ENCODE data around the gene ZNF101.

The ZNF101 gene

DNA sequence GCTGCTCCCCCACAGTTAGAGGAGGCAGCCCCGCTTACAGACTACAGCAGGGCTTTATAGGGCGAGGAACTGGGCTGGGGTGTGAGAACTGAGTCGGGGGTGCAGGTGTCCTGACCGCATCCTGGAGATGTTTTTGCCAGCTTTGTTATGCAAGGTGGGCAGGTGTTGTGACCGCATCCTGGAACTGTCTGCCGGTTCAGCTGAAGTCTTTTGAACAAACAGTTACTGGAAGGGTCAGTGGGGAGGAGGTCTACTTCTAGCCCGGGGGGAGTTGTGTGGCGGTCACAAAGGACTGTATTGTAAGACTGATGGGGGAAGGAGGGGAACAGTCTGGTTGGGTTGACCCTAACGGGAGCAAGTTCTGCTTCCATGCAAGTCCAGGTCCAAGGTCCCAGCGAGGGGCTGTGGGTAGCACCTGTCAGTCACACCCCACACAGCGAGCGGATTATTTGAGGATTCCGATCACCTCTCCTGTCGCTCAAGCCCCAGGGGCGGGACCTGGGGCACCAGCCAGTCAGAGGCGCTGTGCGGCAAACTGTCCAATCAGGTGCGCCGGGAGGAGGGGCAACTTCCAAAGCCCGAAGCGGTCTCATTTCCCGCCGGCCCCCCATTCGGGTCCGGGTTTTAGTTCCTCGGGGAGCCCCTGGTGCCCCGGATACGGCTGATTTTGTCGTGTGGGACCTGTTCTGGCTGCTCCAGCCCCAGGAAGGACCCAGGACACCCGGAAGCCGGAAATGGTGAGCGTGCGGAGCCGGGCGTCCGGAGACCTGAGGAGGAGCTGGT lies at the start of gene ZNF101:
ZNF101 (plus strand) TSS at position 610 of the 783 bp plus-strand sequence; CDS start at position 735, 125 bp downstream.
- peak within 1 kb of the TSS; percentile 80 for H3K27ac ChIP-seq (ENCODE audit: low read depth, low read length)
- H3K79me2 ChIP-seq (ENCODE audit: control insufficient read depth, insufficient read depth, low read length, unreplicated experiment) = peaks cover 18% of the 10 kb centered on the region
- peak within 1 kb of the TSS; percentile 81 for H3K4me3 ChIP-seq (ENCODE audit: low read depth, low read length)
- H3K36me3 ChIP-seq (ENCODE audit: insufficient read depth, low read length) = peaks cover 3% of the 10 kb centered on the region; the same call in 1 of the 2 replicates
- H3K4me1 ChIP-seq (ENCODE audit: control insufficient read depth, insufficient read depth, low read length, unreplicated experiment) = peaks cover 4% of the 10 kb centered on the region
- peak within 1 kb of the TSS; percentile 55 for H2AFZ ChIP-seq (ENCODE audit: low read length, unreplicated experiment)
- H3K27me3 ChIP-seq (ENCODE audit: insufficient read depth, low read length) = no peaks in the 10 kb centered on the region

DNA sequence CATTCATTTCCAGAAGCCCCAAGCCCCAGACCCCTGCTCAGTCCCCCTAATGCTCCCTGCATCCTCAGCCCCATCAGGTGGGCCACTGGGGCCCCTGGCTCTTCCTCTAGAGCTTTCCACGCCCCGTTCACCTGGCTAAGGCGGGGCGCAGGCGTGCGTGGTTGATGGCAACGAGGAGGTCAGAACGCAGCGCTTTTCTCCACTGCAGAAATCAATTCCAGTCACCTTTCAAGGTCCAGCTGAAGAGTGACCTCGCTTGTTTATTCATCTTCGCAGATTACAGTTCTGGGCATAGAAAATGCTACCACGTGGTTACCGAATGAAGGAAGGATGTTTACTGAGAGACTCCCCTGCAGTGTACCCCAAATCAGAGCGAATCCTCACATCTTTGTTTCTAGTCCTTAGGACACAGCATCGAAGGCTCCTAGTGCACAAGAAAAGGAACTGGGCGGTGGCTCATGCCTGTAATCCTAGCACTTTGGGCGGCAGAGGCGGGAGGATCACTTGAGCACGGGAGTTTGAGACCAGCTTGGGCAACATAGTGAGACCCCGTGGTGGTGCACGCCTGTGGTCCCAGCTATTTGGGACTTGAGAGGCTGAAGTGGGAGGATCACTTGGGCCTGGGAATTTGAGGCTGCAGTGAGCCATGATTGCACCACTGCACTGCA lies 49.3 kb upstream of the ZNF101 start:
- Histone ChIP-seq H3K36me3 (ENCODE audit: insufficient read depth, low read length) (no peaks in the 10 kb centered on the region), H3K4me3 (ENCODE audit: low read depth, low read length) (peak overlapping the region; percentile 93; the same call in 1 of the 2 replicates), H3K27ac (ENCODE audit: low read depth, low read length) (no peak overlapping the region), H3K79me2 (ENCODE audit: control insufficient read depth, insufficient read depth, low read length, unreplicated experiment) (no peaks in the 10 kb centered on the region), H2AFZ (ENCODE audit: low read length, unreplicated experiment) (no peak overlapping the region), H3K4me1 (ENCODE audit: control insufficient read depth, insufficient read depth, low read length, unreplicated experiment) (no peaks in the 10 kb centered on the region), H3K27me3 (ENCODE audit: insufficient read depth, low read length) (no peaks in the 10 kb centered on the region)

DNA sequence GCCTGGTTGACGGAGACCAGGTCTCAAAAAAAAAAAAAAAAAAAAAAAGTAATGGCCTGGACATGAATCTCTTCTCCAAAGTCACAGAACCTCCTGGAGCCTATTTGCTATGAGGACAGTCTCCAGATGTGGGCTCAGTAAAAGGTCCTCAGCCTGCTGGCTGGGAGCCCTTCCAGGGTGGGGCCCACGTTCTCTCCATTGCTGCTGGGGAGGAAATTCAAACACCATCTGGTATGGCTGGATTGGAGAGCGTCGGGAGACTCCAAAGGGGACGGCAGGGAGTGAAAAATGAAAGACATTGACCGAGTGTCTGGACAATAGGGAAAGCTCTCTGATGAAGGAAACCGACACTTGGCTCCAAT lies 48.8 kb upstream of the ZNF101 start:
- H3K36me3 ChIP-seq (ENCODE audit: insufficient read depth, low read length) = no peaks in the 10 kb centered on the region
- no peaks in the 10 kb centered on the region for H3K4me1 ChIP-seq (ENCODE audit: control insufficient read depth, insufficient read depth, low read length, unreplicated experiment)
- no peak overlapping the region for H3K27ac ChIP-seq (ENCODE audit: low read depth, low read length)
- H3K79me2 ChIP-seq (ENCODE audit: control insufficient read depth, insufficient read depth, low read length, unreplicated experiment) = no peaks in the 10 kb centered on the region
- H3K27me3 ChIP-seq (ENCODE audit: insufficient read depth, low read length) = no peaks in the 10 kb centered on the region
- no peak overlapping the region for H3K4me3 ChIP-seq (ENCODE audit: low read depth, low read length)
- H2AFZ ChIP-seq (ENCODE audit: low read length, unreplicated experiment) = no peak overlapping the region

DNA sequence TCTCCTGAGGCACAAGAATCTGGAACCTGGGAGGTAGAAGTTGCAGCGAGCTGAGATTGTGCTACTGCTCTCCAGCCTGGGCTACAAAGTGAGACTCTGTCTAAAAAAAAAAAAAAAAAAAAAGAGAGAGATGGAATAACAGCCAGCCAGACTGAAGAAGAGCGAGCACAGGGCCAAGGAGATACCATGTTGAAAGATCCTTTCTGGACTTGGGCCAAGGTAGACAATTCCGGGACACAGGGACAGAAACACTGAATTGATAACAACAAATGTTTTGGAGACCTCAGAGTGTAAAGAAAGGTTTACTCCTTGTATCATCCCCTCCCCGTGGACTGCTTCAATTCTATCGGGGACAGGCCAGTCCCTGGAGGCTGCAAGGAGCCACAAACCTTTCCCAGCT lies 45.3 kb upstream of the ZNF101 start:
- H3K27me3 ChIP-seq (ENCODE audit: insufficient read depth, low read length) = no peaks in the 10 kb centered on the region
- H2AFZ ChIP-seq (ENCODE audit: low read length, unreplicated experiment) = no peak overlapping the region
- H3K27ac ChIP-seq (ENCODE audit: low read depth, low read length) = no peak overlapping the region
- H3K4me3 ChIP-seq (ENCODE audit: low read depth, low read length) = no peak overlapping the region
- H3K4me1 ChIP-seq (ENCODE audit: control insufficient read depth, insufficient read depth, low read length, unreplicated experiment) = no peaks in the 10 kb centered on the region
- no peaks in the 10 kb centered on the region for H3K79me2 ChIP-seq (ENCODE audit: control insufficient read depth, insufficient read depth, low read length, unreplicated experiment)
- no peaks in the 10 kb centered on the region for H3K36me3 ChIP-seq (ENCODE audit: insufficient read depth, low read length)

DNA sequence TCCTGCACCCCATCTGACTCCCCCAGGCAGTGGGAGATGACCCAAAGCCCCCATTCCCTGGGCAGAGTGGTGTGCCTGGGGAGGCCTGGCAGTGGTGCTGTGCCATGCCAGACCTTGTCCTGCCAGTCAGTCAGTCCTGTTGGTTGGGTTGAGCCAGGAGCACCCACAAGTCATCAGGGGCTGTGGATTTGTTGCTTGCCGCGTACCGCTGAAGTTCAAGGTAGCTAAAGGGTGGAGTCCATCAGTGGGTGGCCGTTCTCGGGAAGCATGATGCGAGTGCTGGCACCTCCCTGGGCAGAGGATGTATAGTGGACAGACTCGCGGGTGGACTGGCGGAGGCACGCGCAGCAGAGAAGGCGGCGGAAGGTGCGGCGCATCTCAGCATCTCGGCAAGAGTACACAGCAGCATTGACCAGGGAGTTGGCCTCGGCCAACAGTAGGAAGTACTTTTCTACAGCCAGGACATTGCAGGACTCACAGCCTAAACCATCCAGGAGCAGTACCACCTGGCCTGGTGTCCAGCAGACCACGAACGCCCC lies 44.5 kb upstream of the ZNF101 start:
- H2AFZ ChIP-seq (ENCODE audit: low read length, unreplicated experiment) = no peak overlapping the region
- no peak overlapping the region for H3K27ac ChIP-seq (ENCODE audit: low read depth, low read length)

DNA sequence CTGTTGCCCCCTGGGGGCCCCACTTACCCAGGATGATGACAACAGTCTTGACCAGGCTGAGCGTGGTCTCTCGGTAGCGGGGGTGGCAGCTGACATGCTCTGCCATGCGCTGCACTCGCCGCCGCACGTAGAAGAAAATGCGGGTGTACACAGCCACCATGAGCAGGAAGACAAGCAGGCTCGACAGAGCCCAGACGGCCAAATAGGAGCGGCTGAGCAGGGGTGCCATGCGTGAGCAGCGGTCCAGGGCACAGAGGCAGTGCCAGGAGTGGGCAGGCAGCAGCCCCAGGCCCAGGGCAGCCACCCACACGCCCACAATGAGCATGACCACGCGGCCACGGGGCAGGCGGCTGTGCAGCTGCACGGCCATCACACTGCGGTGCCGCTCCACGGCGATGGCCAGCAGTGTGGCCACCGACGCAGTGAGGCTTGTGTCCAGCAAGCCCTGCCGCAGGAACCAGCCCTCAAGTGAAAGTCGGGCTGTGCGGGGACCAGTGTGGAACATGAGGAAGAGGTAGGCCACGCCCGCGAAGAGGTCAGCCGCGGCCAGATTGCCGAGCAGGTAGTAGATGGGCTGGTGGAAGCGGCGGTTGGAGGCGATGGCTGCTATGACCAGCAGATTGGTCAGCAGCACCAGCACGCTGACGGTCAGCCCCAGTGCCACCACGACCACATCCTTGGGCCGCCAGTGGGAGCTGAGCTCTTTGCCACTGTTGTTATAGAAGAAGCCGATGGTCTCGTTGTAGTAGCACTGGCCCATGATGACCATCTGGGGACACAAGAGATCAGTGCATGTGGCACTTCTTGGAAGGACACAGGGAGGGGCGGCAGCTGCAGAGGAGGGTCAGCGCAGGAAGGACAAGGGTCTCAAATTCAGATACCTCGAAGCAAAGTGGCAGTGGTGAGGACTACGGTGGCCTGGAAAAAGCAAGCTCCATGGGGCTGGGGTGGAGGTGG lies 41.8 kb upstream of the ZNF101 start:
- no peak overlapping the region for H3K4me3 ChIP-seq (ENCODE audit: low read depth, low read length)
- no peaks in the 10 kb centered on the region for H3K36me3 ChIP-seq (ENCODE audit: insufficient read depth, low read length)
- no peaks in the 10 kb centered on the region for H3K4me1 ChIP-seq (ENCODE audit: control insufficient read depth, insufficient read depth, low read length, unreplicated experiment)
- no peak overlapping the region for H3K27ac ChIP-seq (ENCODE audit: low read depth, low read length)
- no peaks in the 10 kb centered on the region for H3K79me2 ChIP-seq (ENCODE audit: control insufficient read depth, insufficient read depth, low read length, unreplicated experiment)
- H3K27me3 ChIP-seq (ENCODE audit: insufficient read depth, low read length) = no peaks in the 10 kb centered on the region
- no peak overlapping the region for H2AFZ ChIP-seq (ENCODE audit: low read length, unreplicated experiment)

More for the DNA sequence above, 44.5 kb upstream of the ZNF101 start:
- H3K27me3 ChIP-seq (ENCODE audit: insufficient read depth, low read length) = no peaks in the 10 kb centered on the region
- H3K4me1 ChIP-seq (ENCODE audit: control insufficient read depth, insufficient read depth, low read length, unreplicated experiment) = no peaks in the 10 kb centered on the region
- no peaks in the 10 kb centered on the region for H3K36me3 ChIP-seq (ENCODE audit: insufficient read depth, low read length)
- no peak overlapping the region for H3K4me3 ChIP-seq (ENCODE audit: low read depth, low read length)
- no peaks in the 10 kb centered on the region for H3K79me2 ChIP-seq (ENCODE audit: control insufficient read depth, insufficient read depth, low read length, unreplicated experiment)

DNA sequence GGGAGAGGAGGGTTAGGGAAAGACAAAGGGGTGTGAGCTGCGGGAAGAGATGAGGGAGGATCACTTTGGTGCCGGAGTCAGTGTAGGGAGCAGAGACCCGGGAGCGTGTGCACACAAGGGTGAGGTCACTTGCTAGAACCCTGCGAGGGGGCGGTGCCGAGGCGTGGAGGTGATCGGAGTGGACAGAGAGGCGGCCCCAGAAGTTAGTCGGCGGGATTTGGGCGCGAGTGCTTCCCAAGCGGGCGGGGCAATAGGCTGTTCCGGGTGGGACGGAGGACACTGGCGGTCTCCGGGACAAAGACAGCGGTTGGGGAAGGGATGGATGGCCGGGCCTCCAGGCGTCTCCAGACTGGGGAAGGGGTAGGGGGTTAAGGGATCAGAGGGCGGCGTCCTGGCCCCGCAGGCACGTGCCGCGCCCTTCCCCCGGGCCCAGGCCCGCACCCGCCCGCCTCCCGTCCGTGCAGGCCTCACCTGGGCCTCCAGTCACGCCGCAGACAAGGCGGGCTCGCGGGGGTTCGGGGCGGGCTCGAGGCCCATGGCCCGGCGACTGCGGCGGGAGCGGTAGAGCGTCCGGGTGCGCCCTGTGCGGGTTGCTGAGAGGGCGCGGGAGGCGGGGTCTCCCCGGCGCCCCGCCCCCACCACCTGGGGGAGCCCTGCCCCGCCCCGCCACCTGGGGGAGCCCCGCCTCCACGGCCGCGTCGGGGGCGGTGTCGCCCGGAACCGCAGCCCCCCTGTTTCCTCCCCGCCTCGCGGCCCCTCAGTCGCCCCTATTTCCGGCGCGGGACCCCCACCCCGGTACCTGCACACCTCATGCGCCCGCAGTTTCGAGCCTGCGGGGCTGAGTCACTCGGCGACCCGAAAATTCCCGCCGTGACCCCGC lies 40.8 kb upstream of the ZNF101 start, which contains the start of gene LPAR2:
LPAR2 (minus strand) TSS at position 600 of the 880 bp plus-strand sequence. CDS start 945 bp downstream, outside the sequence.
- Histone ChIP-seq H3K36me3 (ENCODE audit: insufficient read depth, low read length) (no peaks in the 10 kb centered on the region), H3K4me3 (ENCODE audit: low read depth, low read length) (peak within 1 kb of the TSS; percentile 66), H3K4me1 (ENCODE audit: control insufficient read depth, insufficient read depth, low read length, unreplicated experiment) (no peaks in the 10 kb centered on the region), H3K27me3 (ENCODE audit: insufficient read depth, low read length) (no peaks in the 10 kb centered on the region), H3K79me2 (ENCODE audit: control insufficient read depth, insufficient read depth, low read length, unreplicated experiment) (no peaks in the 10 kb centered on the region), H2AFZ (ENCODE audit: low read length, unreplicated experiment) (no peak within 1 kb of the TSS), H3K27ac (ENCODE audit: low read depth, low read length) (no peak within 1 kb of the TSS)

DNA sequence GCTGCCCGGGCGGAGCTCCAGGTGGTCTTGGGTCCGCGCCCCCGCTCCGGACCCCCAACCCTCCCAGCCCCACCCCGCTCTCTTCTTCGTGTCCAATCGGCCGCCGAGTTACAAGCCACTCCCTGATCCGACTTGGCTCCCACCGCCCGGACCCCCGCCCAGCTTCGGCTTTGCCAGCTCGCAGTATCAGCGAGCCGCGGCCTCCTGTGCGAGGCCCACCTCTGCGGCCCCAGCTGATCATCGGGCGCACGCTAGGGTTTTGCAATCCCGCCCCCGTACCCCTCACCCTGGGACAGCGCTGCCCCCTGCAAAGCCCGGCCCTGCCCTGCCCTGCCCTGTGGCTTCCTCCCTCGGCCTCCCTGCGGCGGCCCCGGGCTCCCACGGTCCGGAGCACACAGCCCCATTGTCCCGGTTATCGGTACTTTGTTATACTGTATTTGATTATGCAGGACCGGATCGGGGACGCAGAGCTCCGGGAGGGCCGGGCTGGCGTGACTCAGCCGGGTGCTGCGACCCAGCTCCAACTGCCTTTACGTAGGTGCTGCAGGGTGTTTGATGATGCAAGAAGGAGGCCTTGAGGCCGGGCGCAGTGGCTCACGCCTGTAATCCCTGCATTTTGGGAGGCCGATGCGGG lies 40.0 kb upstream of the ZNF101 start:
- H2AFZ ChIP-seq (ENCODE audit: low read length, unreplicated experiment) = no peak overlapping the region
- no peaks in the 10 kb centered on the region for H3K79me2 ChIP-seq (ENCODE audit: control insufficient read depth, insufficient read depth, low read length, unreplicated experiment)
- H3K4me3 ChIP-seq (ENCODE audit: low read depth, low read length) = peak overlapping the region; percentile 66; the same call in 1 of the 2 replicates
- H3K36me3 ChIP-seq (ENCODE audit: insufficient read depth, low read length) = no peaks in the 10 kb centered on the region
- no peak overlapping the region for H3K27ac ChIP-seq (ENCODE audit: low read depth, low read length)
- no peaks in the 10 kb centered on the region for H3K4me1 ChIP-seq (ENCODE audit: control insufficient read depth, insufficient read depth, low read length, unreplicated experiment)
- no peaks in the 10 kb centered on the region for H3K27me3 ChIP-seq (ENCODE audit: insufficient read depth, low read length)

DNA sequence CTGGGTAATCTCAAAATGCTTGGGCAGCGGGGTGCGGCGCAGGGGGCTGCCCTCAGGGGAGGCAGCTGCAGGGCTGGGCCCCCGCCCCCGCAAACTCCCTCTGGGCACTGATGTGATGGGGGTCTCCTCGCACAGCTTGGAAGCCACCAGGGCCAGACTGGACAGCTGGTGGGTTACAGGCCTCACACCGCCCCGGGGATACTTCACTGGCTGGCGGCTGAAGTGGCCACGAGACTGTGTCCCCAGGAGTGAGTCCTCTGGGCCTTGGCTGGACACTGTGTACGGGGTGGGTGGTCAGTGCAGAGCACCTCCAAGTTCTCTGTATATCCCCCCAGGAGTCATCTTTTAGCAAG lies 38.6 kb upstream of the ZNF101 start:
- Histone ChIP-seq H3K36me3 (ENCODE audit: insufficient read depth, low read length) (peaks cover 6% of the 10 kb centered on the region; the same call in 1 of the 2 replicates), H3K27me3 (ENCODE audit: insufficient read depth, low read length) (no peaks in the 10 kb centered on the region), H3K4me3 (ENCODE audit: low read depth, low read length) (no peak overlapping the region), H2AFZ (ENCODE audit: low read length, unreplicated experiment) (no peak overlapping the region), H3K79me2 (ENCODE audit: control insufficient read depth, insufficient read depth, low read length, unreplicated experiment) (no peaks in the 10 kb centered on the region), H3K27ac (ENCODE audit: low read depth, low read length) (no peak overlapping the region), H3K4me1 (ENCODE audit: control insufficient read depth, insufficient read depth, low read length, unreplicated experiment) (no peaks in the 10 kb centered on the region)
